Neuronal stem cell (in vitro differentiated cells): ENCODE results near the gene SMIM26.
"Not testable (repeated sequence)": the region's sequence is repeated elsewhere in the genome, so short reads cannot be mapped to it uniquely, and the experiment has no call there.

ENCODE experiments used
- DNase-seq: peaks from one replicate; pipeline ENCODE4 v3.0.0-alpha.2; 2013; ENCODE audit warnings: low spot score
- H2AFZ ChIP-seq: one replicate; pipeline ENCODE4 v1.6.1; 2013; ENCODE audit warnings: mild to moderate bottlenecking, low read length, inconsistent platforms
- H2AK5ac ChIP-seq: 2 replicates; pipeline ENCODE4 v1.6.1; 2013; ENCODE audit warnings: low read depth, mild to moderate bottlenecking, inconsistent platforms, low read length, moderate library complexity, mixed read lengths
- H2BK120ac ChIP-seq: 2 replicates; pipeline ENCODE4 v1.6.1; 2013; ENCODE audit warnings: low read depth, mild to moderate bottlenecking, inconsistent platforms, low read length, moderate library complexity, mixed read lengths
- H2BK12ac ChIP-seq: one replicate; pipeline ENCODE4 v1.6.1; 2013; ENCODE audit warnings: low read length, inconsistent platforms
- H2BK15ac ChIP-seq: 2 replicates; pipeline ENCODE4 v1.6.1; 2013; ENCODE audit warnings: mild to moderate bottlenecking, low read length, inconsistent platforms, mixed read lengths
- H2BK5ac ChIP-seq: one replicate; pipeline ENCODE4 v1.6.1; 2013; ENCODE audit warnings: inconsistent platforms, mild to moderate bottlenecking, low read length, moderate library complexity
- H3K14ac ChIP-seq: one replicate; pipeline ENCODE4 v1.6.1; 2013; ENCODE audit warnings: low read length, inconsistent platforms
- H3K18ac ChIP-seq: 2 replicates; pipeline ENCODE4 v1.6.1; 2013; ENCODE audit warnings: low read length, inconsistent platforms
- H3K23ac ChIP-seq: 2 replicates; pipeline ENCODE4 v1.6.1; 2013; ENCODE audit warnings: low read depth, mild to moderate bottlenecking, mixed read lengths, low read length, inconsistent platforms; ENCODE audit not compliant: poor library complexity
- H3K27ac ChIP-seq: replicated peaks from 3 replicates; pipeline ENCODE4 v1.5.1; 2013; ENCODE audit warnings: low read length, inconsistent platforms
- H3K27me3 ChIP-seq, 3 experiments: 2 replicates each; pipeline ENCODE4 v1.6.1; 2013; ENCODE audit warnings: low read length in 3 of 3, mild to moderate bottlenecking in 2 of 3, inconsistent platforms in 1 of 3, low read depth in 1 of 3, mixed read lengths in 1 of 3, moderate library complexity in 1 of 3; ENCODE audit not compliant: control insufficient read depth in 3 of 3, insufficient read depth in 3 of 3
- H3K36me3 ChIP-seq, 2 donors: replicated peaks in 1 of 2; 2 replicates each; pipeline ENCODE4 v1.6.1; 2013; ENCODE audit warnings: low read length in 2 of 2; ENCODE audit not compliant: control insufficient read depth in 2 of 2, insufficient read depth in 2 of 2
- H3K4ac ChIP-seq: 2 replicates; pipeline ENCODE4 v1.6.1; 2013; ENCODE audit warnings: inconsistent platforms, mild to moderate bottlenecking, low read length, moderate library complexity
- H3K4me1 ChIP-seq, 2 donors: 1 replicate in 1 of 2; 2 replicates in 1 of 2; pipeline ENCODE4 v1.6.1; 2013; ENCODE audit warnings: low read length in 2 of 2, low read depth in 1 of 2; ENCODE audit not compliant: control insufficient read depth in 2 of 2, insufficient read depth in 1 of 2
- H3K4me2 ChIP-seq: one replicate; pipeline ENCODE4 v1.6.1; 2013; ENCODE audit warnings: mild to moderate bottlenecking, low read length, inconsistent platforms; ENCODE audit not compliant: insufficient read depth, poor library complexity, severe bottlenecking
- H3K4me3 ChIP-seq, 2 donors: 2 replicates each; pipeline ENCODE4 v1.5.1; 2013; ENCODE audit warnings: low read length in 2 of 2, mild to moderate bottlenecking in 2 of 2, inconsistent platforms in 1 of 2, moderate library complexity in 1 of 2
- H3K79me1 ChIP-seq: one replicate; pipeline ENCODE4 v1.6.1; 2013; ENCODE audit warnings: low read depth, mild to moderate bottlenecking, inconsistent platforms, low read length, moderate library complexity
- H3K9ac ChIP-seq: one replicate; pipeline ENCODE4 v1.6.1; 2013; ENCODE audit warnings: mild to moderate bottlenecking, low read depth, low read length, inconsistent platforms; ENCODE audit not compliant: poor library complexity
- H3K9me3 ChIP-seq, 2 donors: replicated peaks in 1 of 2; 2 replicates each; pipeline versions ENCODE3 to v1.6.1; 2013; ENCODE audit warnings: low read length in 2 of 2, mild to moderate bottlenecking in 2 of 2, inconsistent platforms in 1 of 2, low read depth in 1 of 2, mixed read lengths in 1 of 2, moderate library complexity in 1 of 2; ENCODE audit not compliant: control insufficient read depth in 2 of 2, insufficient read depth in 1 of 2
- H4K8ac ChIP-seq: one replicate; pipeline ENCODE4 v1.6.1; 2013; ENCODE audit warnings: low read depth, mild to moderate bottlenecking, inconsistent platforms, low read length, moderate library complexity
- H4K91ac ChIP-seq: one replicate; pipeline ENCODE4 v1.6.1; 2013; ENCODE audit warnings: low read length, low read depth, mild to moderate bottlenecking, inconsistent platforms; ENCODE audit not compliant: poor library complexity
- WGBS, 2 donors: extraction: QIAGEN DNeasy Blood & Tissue Kit; methylation state at CpG; one replicate each; pipeline ENCODE4 v1.1.7; 2013; ENCODE audit warnings: missing lambda C conversion rate in 2 of 2, mixed read lengths in 1 of 2; ENCODE audit not compliant: insufficient read length in 2 of 2, insufficient replicate concordance in 1 of 2; ENCODE audit errors: extremely low coverage in 2 of 2; 5-methylcytosine and 5-hydroxymethylcytosine counted together

The SMIM26 gene

DNA sequence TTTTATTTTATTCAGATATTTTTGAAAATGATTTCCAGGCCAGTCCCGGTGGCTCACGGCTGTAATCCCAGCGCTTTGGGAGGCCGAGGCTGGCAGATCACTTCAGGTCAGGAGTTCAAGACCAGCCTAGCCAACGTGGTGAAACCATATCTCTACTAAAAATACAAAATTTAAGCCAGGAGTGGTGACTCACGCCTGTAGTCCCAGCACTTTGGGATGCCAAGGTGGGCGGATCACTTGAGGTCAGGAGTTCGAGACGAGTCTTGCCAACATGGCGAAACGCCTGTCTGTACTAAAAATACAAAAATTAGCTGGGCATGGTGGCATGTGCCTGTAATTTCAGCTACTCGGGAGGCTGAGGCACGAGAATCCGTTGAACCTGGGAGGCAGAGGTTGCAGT lies 40.5 kb upstream of the SMIM26 start:
- H4K91ac ChIP-seq: not testable (repeated sequence)
- H3K36me3 ChIP-seq: peaks cover 31 to 83% of the 10 kb centered on the region in 2 donors

DNA sequence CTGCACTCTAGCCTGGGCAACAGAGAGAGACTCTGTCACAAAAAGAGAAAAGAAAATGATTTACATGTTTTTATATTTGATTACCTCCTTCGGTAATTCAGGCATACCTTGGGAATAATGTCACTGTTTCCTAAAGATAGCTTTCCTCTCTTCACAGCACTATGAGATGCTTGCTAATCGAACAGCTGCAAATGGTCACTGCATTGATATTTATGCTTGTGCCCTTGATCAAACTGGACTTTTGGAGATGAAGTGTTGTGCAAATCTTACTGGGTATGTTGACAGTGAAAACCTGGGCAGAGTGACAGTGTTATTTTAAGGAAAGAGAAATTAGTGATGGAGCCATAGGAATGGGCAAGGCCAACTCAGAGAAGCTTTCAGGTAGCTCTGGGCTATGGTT lies 39.9 kb upstream of the SMIM26 start:
- Histone ChIP-seq H2BK12ac (no peak overlapping the region), H2BK120ac (no peak overlapping the region), H3K18ac (no peak overlapping the region), H3K4ac (no peak overlapping the region), H3K14ac (no peak overlapping the region), H3K36me3 (peaks cover 31 to 85% of the 10 kb centered on the region in 2 donors), H2AFZ (no peak overlapping the region), H3K79me1 (no peaks in the 10 kb centered on the region), H3K9ac (no peak overlapping the region), H3K4me1 (no peaks in the 10 kb centered on the region), H2BK15ac (no peak overlapping the region), H4K8ac (no peak overlapping the region), H3K23ac (no peak overlapping the region), H3K27me3 (no peaks in the 10 kb centered on the region), H3K4me2 (no peak overlapping the region), H3K27ac (no peak overlapping the region), H3K9me3 (peaks cover 0 to 2% of the 10 kb centered on the region in 2 donors), H2AK5ac (no peak overlapping the region), H3K4me3 (no peak overlapping the region), H2BK5ac (no peak overlapping the region), H4K91ac (no peak overlapping the region)
- DNase-seq: no peak
- no CpG with 5 or more reads among the region's 2 CpGs for WGBS, 2 donors

More for the DNA sequence above, 40.5 kb upstream of the SMIM26 start:
- H3K27me3 ChIP-seq, H2BK5ac ChIP-seq, H2AFZ ChIP-seq, H2AK5ac ChIP-seq, H3K4me1 ChIP-seq, H2BK12ac ChIP-seq, H3K4ac ChIP-seq, H4K8ac ChIP-seq, DNase-seq, H3K9me3 ChIP-seq, H3K4me2 ChIP-seq, H2BK15ac ChIP-seq, H3K4me3 ChIP-seq, H3K79me1 ChIP-seq, H3K14ac ChIP-seq, H2BK120ac ChIP-seq, H3K9ac ChIP-seq, H3K18ac ChIP-seq, H3K27ac ChIP-seq, H3K23ac ChIP-seq: not testable (repeated sequence)
- whole genome bisulfite sequencing, 2 donors: no CpG with 5 or more reads among the region's 14 CpGs

DNA sequence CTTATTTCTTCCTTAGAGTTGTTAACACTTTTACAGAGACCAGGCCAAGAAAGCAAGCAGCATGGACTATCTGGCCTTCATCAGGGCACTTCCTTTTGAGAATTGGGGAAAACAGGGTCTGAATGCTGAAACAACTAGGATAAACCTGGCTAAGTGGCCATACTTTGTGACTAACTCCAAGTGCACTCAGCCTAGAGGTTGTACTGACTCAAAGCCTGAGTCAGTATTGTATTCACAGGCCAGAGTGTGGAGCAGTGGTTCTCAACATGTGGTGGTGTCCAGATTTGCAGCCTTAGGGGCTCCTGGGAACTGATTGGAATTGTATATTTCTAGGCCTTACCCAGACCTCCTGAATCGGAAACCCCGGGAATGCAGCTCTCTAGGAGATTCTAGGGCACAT lies 39.4 kb upstream of the SMIM26 start:
- Histone ChIP-seq H3K4ac (no peak overlapping the region), H2AK5ac (no peak overlapping the region), H4K91ac (no peak overlapping the region), H3K4me2 (no peak overlapping the region), H3K14ac (no peak overlapping the region), H3K27ac (no peak overlapping the region), H3K9me3 (peaks cover 0 to 2% of the 10 kb centered on the region in 2 donors), H3K4me1 (no peaks in the 10 kb centered on the region), H3K23ac (no peak overlapping the region), H3K18ac (no peak overlapping the region), H3K27me3 (no peaks in the 10 kb centered on the region), H2BK120ac (no peak overlapping the region), H3K36me3 (peaks cover 35 to 90% of the 10 kb centered on the region in 2 donors), H3K4me3 (no peak overlapping the region), H2BK5ac (no peak overlapping the region), H4K8ac (no peak overlapping the region), H2BK15ac (no peak overlapping the region), H2BK12ac (no peak overlapping the region), H3K79me1 (no peaks in the 10 kb centered on the region), H2AFZ (no peak overlapping the region), H3K9ac (no peak overlapping the region)
- WGBS, 2 donors: no CpG with 5 or more reads among the region's 2 CpGs
- DNase-seq: no peak

DNA sequence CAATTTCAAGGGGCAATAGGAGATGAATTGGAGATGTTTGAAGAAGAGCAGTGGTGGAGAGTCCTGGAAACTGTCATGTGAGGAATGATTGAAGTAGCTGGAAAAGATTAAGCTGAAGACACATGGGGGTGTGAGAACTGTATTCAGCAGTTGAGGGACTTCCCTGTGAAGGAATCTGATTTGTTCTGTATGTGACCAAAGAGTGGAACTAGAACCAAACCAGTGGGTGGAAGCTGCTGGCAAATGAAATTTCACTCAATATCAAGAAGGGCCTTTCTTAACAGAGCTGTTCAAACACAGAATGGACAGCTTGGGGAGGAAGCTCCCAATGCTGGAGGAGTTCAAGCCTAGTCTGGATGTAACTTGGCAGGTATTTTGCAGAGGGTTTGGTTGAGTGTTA lies 38.2 kb upstream of the SMIM26 start:
- Histone ChIP-seq H3K18ac (no peak overlapping the region), H3K4me3 (no peak overlapping the region), H3K4ac (no peak overlapping the region), H3K9ac (no peak overlapping the region), H2BK5ac (no peak overlapping the region), H3K14ac (no peak overlapping the region), H3K27ac (no peak overlapping the region), H3K23ac (no peak overlapping the region), H4K91ac (no peak overlapping the region), H3K79me1 (no peaks in the 10 kb centered on the region), H4K8ac (no peak overlapping the region), H3K4me2 (no peak overlapping the region), H2BK120ac (no peak overlapping the region), H2BK15ac (no peak overlapping the region), H3K4me1 (no peaks in the 10 kb centered on the region), H2BK12ac (no peak overlapping the region), H3K27me3 (no peaks in the 10 kb centered on the region), H2AK5ac (no peak overlapping the region), H2AFZ (no peak overlapping the region), H3K9me3 (peaks cover 0 to 2% of the 10 kb centered on the region in 2 donors), H3K36me3 (peaks cover 41 to 97% of the 10 kb centered on the region in 2 donors)
- DNase-seq: no peak
